GM18520 (cell line): Measurements from ENCODE around the gene PRRT2.

Source experiments
- ATAC-seq: cut with Tn5 transposase; IDR thresholded peaks from one replicate; pipeline ENCODE4 v1.9.1; 2021; ENCODE audit not compliant: unreplicated experiment

Gene PRRT2

GRCh38 chr16:29811170-29811895 is 660 bp upstream of the PRRT2 start:
- ATAC-seq, result no peak

GRCh38 chr16:29812754-29813643 is 1.0 kb downstream of the PRRT2 start:
- ATAC-seq, result no peak

- no peak for ATAC-seq
Measured at GRCh38 chr16:29813644-29814562, 1.9 kb downstream of the PRRT2 start.

DNA sequence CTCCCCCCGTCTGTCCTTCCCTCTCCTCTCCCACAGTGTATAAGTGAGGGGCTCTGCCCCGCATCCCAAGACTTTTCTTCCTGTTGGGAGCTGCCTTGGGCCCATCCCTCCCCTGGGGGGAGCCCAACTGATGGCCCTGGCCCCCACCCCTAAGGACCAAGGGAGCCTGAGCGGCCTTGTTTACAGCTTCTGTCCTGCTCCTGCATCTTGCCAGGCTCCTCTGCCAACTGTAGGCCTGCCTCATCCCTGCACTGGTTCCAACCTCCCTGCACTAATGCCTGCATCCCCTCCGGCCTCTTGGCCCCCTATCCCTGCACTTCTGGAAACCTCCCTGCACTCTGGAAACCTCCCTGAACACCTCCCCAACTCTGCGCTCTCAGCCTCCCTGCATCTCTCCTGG is 2.6 kb downstream of the PRRT2 start:
- ATAC-seq, result no peak

DNA sequence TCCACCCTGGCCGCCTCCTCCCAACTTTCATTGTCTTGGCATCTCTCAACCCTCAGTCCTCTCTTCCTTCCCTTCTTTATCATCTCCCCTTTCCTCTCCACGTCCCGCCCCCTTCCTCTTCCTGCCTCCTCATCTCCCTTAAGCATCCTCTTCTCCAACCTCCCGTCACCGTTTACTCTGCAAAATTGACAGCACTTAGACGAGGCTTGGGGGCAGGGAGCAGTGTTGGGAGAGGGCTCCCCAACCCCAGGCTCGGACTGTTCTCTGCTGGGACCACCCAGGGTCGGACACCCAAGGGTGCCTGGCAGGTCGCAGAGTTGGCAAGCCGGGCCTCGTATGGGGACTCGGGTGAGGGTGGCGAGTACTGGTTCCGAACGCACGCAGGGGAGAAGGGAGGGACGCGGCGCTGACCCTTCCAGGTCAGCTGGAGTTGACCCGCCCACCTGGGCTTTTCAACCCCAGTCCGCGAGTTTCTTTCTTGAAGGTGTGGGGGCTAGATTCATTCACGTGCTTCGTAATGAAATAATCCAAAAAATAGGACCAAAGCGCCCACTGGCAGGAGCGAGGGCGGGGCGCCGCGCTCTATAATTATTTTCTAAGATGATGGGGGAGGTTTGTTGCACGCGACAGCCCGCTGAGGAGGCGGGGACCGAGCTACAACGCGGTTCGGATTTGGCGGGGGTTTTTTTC is 3.2 kb downstream of the PRRT2 start:
- ATAC-seq, result no peak

DNA sequence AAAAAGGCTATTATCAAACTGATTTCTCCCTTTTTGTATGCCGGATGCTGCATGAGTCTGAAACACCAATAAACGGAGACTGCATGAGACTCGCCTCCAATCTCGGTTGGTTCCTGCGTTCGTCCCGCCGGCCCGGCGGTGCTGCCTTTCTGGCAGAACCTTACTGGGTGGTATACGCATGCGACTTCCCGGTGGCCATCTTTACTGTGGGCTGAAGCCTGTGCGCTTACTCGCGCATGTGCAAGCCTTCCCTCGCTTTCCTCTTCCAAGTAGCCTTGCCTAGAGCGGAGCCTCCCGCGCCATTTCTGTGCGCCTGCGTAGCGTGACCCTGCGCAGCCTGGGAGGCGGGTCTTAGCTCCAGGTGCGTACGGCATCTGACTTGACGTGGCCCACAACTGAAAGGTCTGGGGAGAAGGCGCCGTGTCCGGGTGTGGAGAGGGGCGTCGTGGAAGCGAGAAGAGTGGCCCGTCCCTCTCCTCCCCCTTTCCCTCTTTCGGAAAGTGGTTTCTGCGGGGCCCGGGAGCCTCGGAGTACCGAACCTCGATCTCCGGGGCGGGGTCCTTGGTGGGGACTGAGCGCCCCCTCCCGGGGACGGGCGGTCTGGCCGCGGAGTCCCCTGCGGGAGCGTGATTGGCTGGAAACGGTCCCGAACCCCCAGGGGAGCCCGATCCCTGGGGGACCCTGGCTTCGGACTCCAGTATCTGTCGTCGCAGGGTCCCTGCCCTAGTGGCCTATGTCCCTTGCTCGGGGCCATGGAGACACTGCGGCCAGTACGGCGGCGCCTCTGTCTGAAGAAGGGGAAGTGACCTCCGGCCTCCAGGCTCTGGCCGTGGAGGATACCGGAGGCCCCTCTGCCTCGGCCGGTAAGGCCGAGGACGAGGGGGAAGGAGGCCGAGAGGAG is 4.0 kb downstream of the PRRT2 start, which contains the start of gene PAGR1:
Gene PAGR1, plus strand, starts transcription at position 360 of the 901 bp plus-strand sequence. Its CDS starts 374 bp downstream, at position 734.
- ATAC-seq, result peak; percentile 65

DNA sequence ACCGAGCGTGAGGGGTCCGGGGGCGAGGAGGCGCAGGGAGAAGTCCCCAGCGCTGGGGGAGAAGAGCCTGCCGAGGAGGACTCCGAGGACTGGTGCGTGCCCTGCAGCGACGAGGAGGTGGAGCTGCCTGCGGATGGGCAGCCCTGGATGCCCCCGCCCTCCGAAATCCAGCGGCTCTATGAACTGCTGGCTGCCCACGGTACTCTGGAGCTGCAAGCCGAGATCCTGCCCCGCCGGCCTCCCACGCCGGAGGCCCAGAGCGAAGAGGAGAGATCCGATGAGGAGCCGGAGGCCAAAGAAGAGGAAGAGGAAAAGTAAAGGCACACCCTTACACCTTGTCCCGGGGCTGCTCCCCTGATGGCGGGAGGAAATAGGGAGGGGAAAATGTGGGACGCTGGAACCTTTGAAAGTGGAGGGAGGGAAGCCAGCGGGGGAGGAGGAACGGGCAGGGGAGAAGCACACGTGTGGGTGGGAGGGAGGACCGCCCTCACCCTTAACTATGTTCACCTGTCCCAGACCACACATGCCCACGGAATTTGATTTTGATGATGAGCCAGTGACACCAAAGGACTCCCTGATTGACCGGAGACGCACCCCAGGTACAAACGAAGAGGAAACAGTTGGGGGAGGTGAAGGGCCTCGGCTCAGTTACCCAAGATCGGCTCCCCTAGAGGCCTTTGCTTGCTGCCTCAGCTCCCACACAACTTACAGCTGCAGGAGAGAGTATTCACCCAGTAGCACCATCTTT is 4.9 kb downstream of the PRRT2 start:
- no peak for ATAC-seq

GRCh38 chr16:29818082-29818481 is 6.1 kb downstream of the PRRT2 start:
- no peak for ATAC-seq

DNA sequence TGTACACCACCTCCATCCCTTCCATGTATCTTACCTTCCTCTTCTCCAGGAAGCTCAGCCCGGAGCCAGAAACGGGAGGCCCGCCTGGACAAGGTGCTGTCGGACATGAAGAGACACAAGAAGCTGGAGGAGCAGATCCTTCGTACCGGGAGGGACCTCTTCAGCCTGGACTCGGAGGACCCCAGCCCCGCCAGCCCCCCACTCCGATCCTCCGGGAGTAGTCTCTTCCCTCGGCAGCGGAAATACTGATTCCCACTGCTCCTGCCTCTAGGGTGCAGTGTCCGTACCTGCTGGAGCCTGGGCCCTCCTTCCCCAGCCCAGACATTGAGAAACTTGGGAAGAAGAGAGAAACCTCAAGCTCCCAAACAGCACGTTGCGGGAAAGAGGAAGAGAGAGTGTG is 7.5 kb downstream of the PRRT2 start:
- ATAC-seq, result no peak

GRCh38 chr16:29820271-29820701 is 8.3 kb downstream of the PRRT2 start, which contains the start of gene MVP:
TSS of gene MVP (plus strand) at chr16:29820462. CDS start at chr16:29830550, 10,088 bp downstream.
- ATAC-seq, result no peak

DNA sequence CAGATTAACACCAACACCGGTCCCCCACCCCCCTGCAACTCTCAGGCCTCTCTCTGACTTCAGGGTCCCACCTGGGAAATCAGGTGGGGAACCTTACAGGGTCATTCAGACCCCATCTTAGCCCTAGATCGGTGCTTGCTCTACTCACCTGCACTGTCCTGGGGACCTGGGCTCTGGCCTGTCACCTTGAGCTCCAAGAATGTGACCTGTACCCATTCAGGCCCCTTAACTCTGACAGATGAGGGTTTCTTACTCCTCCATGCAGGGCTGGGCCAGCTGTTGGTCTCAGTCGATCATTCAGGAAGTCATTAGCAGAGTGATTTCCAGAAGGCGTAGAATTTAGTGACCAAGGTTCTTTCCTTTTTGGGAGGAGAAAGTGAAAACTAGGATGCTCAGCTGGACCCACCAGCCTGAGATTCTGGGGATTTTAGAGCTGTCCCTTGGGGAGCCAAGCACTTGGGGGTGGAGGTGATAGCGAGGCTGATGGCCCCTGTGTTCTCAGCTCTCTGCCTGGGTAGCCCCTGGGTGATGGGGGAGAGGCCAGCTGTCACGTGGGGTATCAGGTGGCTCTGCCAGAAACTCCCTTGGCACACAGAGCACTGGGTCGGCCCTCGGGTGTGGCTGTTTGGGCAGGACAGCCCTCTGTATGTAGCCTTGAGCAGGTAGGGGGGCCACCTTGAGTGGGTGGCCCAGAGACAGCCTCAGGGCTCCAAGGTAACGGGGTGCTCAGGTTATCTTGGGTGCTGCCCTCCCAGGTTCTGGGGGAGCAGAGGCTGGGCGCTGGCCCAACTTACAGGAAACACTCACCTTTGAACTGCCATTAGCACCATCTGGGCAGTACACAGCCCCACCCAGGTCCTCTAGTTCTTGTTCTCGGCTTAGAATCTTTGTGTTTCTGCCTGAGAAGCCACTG is 9.0 kb downstream of the PRRT2 start:
- peak; percentile 48 for ATAC-seq

DNA sequence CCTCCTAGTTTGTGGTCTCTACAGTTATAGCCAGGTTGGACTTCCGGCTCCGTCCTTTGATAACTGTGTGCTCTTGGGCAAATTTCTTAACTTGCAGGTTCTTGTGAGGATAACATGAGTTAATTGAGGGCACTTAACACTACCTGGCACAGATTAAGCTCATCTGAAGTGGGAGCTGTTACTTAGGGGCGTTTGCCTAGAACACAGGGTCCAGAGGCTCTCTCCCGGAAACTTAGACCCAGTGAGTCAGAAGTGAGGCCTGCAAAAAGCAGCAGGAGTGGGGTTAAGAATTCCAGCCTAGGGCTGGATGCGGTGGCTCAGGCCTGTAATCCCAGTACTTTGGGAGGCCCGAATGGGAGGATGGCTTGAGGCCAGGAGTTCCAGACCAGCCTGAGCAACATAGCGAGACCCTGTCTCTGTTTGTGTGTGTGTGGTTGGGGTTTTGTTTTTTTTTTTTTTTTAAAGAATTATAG is 9.7 kb downstream of the PRRT2 start:
- no peak for ATAC-seq

DNA sequence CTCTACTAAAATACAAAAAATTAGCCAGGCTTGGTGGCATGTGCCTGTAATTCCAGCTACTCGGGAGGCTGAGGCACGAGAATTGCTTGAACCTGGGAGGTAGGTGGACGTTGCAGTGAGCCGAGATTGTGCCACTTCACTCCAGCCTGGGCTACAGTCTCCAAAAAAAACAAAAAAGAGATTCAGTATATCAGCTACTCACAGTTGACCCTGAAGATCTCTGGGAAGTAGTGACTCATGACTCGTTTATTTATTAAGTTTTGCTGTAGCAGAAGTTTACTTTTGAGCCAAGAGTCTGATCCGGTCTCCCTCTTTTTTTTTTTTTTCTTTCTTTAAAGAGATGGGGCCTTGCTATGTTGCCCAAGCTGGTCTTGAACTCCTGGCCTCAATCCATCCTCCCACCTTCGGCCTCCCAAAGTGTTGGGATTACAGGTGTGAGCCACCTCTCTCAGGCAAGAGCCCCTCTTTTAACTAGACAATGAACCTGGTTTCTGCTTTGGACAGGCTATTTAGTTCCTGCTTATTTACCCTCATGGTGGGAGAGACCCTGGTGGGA is 12.7 kb downstream of the PRRT2 start:
- ATAC-seq, result no peak

DNA sequence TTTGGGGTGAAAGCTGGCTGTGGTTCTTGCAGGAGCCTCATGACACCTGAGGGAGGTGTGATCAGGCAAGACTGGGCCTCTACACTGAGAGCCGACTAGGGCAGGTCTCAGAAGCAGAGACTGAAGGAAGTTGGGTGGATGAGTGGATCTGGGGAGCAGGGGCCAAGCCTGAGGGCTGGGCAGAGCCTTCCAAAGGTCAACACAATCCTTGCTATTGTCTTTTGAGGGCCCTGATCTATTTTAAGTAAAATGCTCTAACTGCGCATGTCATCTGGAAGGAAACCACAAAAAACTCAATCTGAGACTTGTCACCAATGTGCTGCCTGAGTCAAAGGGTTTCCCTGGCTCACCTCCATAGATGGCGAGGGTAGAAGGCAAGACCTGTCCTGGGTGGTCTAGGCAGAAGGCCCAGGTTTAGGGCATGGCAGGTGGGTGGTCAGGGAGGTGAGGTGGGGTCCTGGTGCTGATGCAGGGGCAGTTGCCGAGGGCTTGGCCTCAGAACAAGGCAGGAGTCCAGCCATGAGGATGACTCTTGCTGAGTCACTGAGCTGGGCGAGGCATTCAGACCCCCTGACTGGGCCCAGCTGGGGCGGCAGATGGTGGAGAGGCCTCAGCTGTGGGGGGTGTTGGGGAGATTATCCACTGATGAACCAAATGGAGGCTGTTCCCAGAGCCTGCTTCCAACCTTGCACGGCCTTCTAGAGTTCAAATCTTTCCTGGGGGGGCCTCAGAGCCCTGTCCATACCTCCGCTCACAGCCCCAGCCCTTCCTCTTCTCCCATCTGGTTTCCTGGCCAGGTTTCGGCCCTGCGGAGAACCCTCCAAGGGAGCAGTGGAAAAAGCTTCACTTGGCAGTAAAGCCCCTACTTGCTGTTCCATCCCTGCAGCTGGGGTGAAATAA is 13.4 kb downstream of the PRRT2 start:
- no peak for ATAC-seq

GRCh38 chr16:29826342-29826695 is 14.3 kb downstream of the PRRT2 start:
- no peak for ATAC-seq

GRCh38 chr16:29830774-29831173 is 18.8 kb downstream of the PRRT2 start:
- ATAC-seq, result no peak
